Suprapubic skin (tissue), 3 donors: Measurements from ENCODE around the gene OR7D2.

ENCODE experiments used
- CTCF ChIP-seq, 2 donors: fragments of 200-600 bp in 1 of 2; fragments of 450-650 bp in 1 of 2; sonication (generic) in 1 of 2; IDR thresholded peaks; one replicate each; pipeline ENCODE4 v1.5.1; 2016 to 2019; ENCODE audit warnings: antibody characterized with exemption in 2 of 2, mild to moderate bottlenecking in 1 of 2, moderate library complexity in 1 of 2
- POLR2A ChIP-seq, 2 donors: fragments of 450-650 bp; IDR thresholded peaks; one replicate each; pipeline ENCODE4 v1.6.1; 2017; ENCODE audit warnings: antibody characterized with exemption in 2 of 2, mild to moderate bottlenecking in 2 of 2, moderate library complexity in 2 of 2

- TF ChIP-seq CTCF (IDR thresholded peaks at IDR 0.05) (no peak), POLR2A (IDR thresholded peaks at IDR 0.05) (no peak)
These were observed 17.4 kb upstream of the OR7D2 start for GRCh38 chr19:9161427-9161826.
